Activated naive CD8-positive, alpha-beta T cell treated with anti-CD3 and anti-CD28 coated beads for 36 hours (primary cell): ENCODE data around the gene KCNH1. TPM values are rescaled to one million over a fixed set of nuclear protein-coding genes. Genes with fewer than 3 reads are reported as not detected.

ENCODE experiments used
- DNase-seq: peaks from one replicate; pipeline ENCODE4 v3.0.0; 2021
- H3K27ac Mint-ChIP-seq: one replicate; pipeline ENCODE4 v1.8.0; 2022; ENCODE audit warnings: mild to moderate bottlenecking, moderate library complexity, mixed read lengths
- H3K27me3 Mint-ChIP-seq: one replicate; pipeline ENCODE4 v1.8.0; 2022; ENCODE audit warnings: mild to moderate bottlenecking, mixed read lengths
- H3K36me3 Mint-ChIP-seq: one replicate; pipeline ENCODE4 v1.8.0; 2021; ENCODE audit warnings: mild to moderate bottlenecking, mixed read lengths
- H3K4me1 Mint-ChIP-seq: one replicate; pipeline ENCODE4 v1.8.0; 2021; ENCODE audit warnings: mixed read lengths
- H3K4me3 Mint-ChIP-seq: one replicate; pipeline ENCODE4 v1.8.0; 2022; ENCODE audit warnings: mild to moderate bottlenecking, moderate library complexity, mixed read lengths
- H3K9me3 Mint-ChIP-seq: one replicate; pipeline ENCODE4 v1.8.0; 2022; ENCODE audit warnings: mixed read lengths
- total RNA-seq, 2 experiments: library from RNA; stranded (reverse); gene quantifications; one replicate each; pipeline ENCODE4 v1.2.3, GENCODE V29; 2021

The KCNH1 gene
- total RNA-seq, 2 experiments from 2014 or later, result not detected

GRCh38 chr1:210935905-210936304, 198.0 kb downstream of the KCNH1 start:
- H3K27me3 Mint-ChIP-seq, result no peaks in the 10 kb centered on the region
- DNase-seq, result no peak
- H3K9me3 Mint-ChIP-seq, result no peaks in the 10 kb centered on the region
- no peaks in the 10 kb centered on the region for H3K36me3 Mint-ChIP-seq
- H3K4me1 Mint-ChIP-seq, result peaks cover 2% of the 10 kb centered on the region
- H3K27ac Mint-ChIP-seq, result no peak overlapping the region
- H3K4me3 Mint-ChIP-seq, result no peak overlapping the region

GRCh38 chr1:210932104-210932503, 201.8 kb downstream of the KCNH1 start:
- Mint-ChIP-seq H3K9me3 (peaks cover 7% of the 10 kb centered on the region), H3K36me3 (no peaks in the 10 kb centered on the region), H3K4me3 (no peak overlapping the region), H3K4me1 (no peaks in the 10 kb centered on the region), H3K27ac (no peak overlapping the region), H3K27me3 (peaks cover 4% of the 10 kb centered on the region)
- no peak for DNase-seq

- peaks cover 3% of the 10 kb centered on the region for H3K36me3 Mint-ChIP-seq
- H3K27me3 Mint-ChIP-seq, result peaks cover 10% of the 10 kb centered on the region
- no peaks in the 10 kb centered on the region for H3K4me1 Mint-ChIP-seq
- H3K27ac Mint-ChIP-seq, result no peak overlapping the region
- H3K9me3 Mint-ChIP-seq, result peaks cover 10% of the 10 kb centered on the region
- no peak overlapping the region for H3K4me3 Mint-ChIP-seq
- no peak for DNase-seq
Measured at GRCh38 chr1:210922666-210923065, 211.3 kb downstream of the KCNH1 start.

- H3K4me3 Mint-ChIP-seq, result no peak overlapping the region
- H3K36me3 Mint-ChIP-seq, result no peaks in the 10 kb centered on the region
- H3K27me3 Mint-ChIP-seq, result peaks cover 11% of the 10 kb centered on the region
- H3K27ac Mint-ChIP-seq, result no peak overlapping the region
- no peaks in the 10 kb centered on the region for H3K9me3 Mint-ChIP-seq
- no peaks in the 10 kb centered on the region for H3K4me1 Mint-ChIP-seq
- no peak for DNase-seq
Measured at GRCh38 chr1:210920716-210921694, 212.9 kb downstream of the KCNH1 start.

GRCh38 chr1:210920258-210920657, 213.7 kb downstream of the KCNH1 start:
- H3K36me3 Mint-ChIP-seq, result no peaks in the 10 kb centered on the region
- peaks cover 14% of the 10 kb centered on the region for H3K27me3 Mint-ChIP-seq
- no peaks in the 10 kb centered on the region for H3K9me3 Mint-ChIP-seq
- no peak overlapping the region for H3K27ac Mint-ChIP-seq
- no peak for DNase-seq
- H3K4me1 Mint-ChIP-seq, result no peaks in the 10 kb centered on the region
- no peak overlapping the region for H3K4me3 Mint-ChIP-seq

GRCh38 chr1:210918893-210919292, 215.1 kb downstream of the KCNH1 start:
- no peak for DNase-seq
- Mint-ChIP-seq H3K27me3 (peaks cover 19% of the 10 kb centered on the region), H3K4me3 (no peak overlapping the region), H3K27ac (no peak overlapping the region), H3K36me3 (no peaks in the 10 kb centered on the region), H3K9me3 (no peaks in the 10 kb centered on the region), H3K4me1 (no peaks in the 10 kb centered on the region)

- Mint-ChIP-seq H3K36me3 (no peaks in the 10 kb centered on the region), H3K9me3 (no peaks in the 10 kb centered on the region), H3K4me1 (no peaks in the 10 kb centered on the region), H3K4me3 (no peak overlapping the region), H3K27me3 (peaks cover 19% of the 10 kb centered on the region), H3K27ac (no peak overlapping the region)
- no peak for DNase-seq
Measured at GRCh38 chr1:210917560-210918169, 216.3 kb downstream of the KCNH1 start.

GRCh38 chr1:210916548-210916947, 217.4 kb downstream of the KCNH1 start:
- Mint-ChIP-seq H3K27ac (no peak overlapping the region), H3K4me1 (no peaks in the 10 kb centered on the region), H3K9me3 (no peaks in the 10 kb centered on the region), H3K36me3 (no peaks in the 10 kb centered on the region), H3K27me3 (peaks cover 19% of the 10 kb centered on the region), H3K4me3 (no peak overlapping the region)
- DNase-seq, result no peak

- no peaks in the 10 kb centered on the region for H3K36me3 Mint-ChIP-seq
- no peak for DNase-seq
- no peaks in the 10 kb centered on the region for H3K9me3 Mint-ChIP-seq
- peaks cover 19% of the 10 kb centered on the region for H3K27me3 Mint-ChIP-seq
- no peaks in the 10 kb centered on the region for H3K4me1 Mint-ChIP-seq
- H3K4me3 Mint-ChIP-seq, result no peak overlapping the region
- no peak overlapping the region for H3K27ac Mint-ChIP-seq
Measured at GRCh38 chr1:210915890-210916507, 217.9 kb downstream of the KCNH1 start.

- H3K27ac Mint-ChIP-seq, result no peak overlapping the region
- no peaks in the 10 kb centered on the region for H3K4me1 Mint-ChIP-seq
Measured at GRCh38 chr1:210912752-210913151, 221.2 kb downstream of the KCNH1 start.

GRCh38 chr1:210910020-210910575, 223.8 kb downstream of the KCNH1 start:
- Mint-ChIP-seq H3K27ac (no peak overlapping the region), H3K4me3 (no peak overlapping the region), H3K27me3 (peaks cover 21% of the 10 kb centered on the region), H3K4me1 (no peaks in the 10 kb centered on the region), H3K9me3 (no peaks in the 10 kb centered on the region), H3K36me3 (no peaks in the 10 kb centered on the region)
- no peak for DNase-seq

More at GRCh38 chr1:210912752-210913151, 221.2 kb downstream of the KCNH1 start:
- Mint-ChIP-seq H3K9me3 (no peaks in the 10 kb centered on the region), H3K4me3 (no peak overlapping the region), H3K36me3 (no peaks in the 10 kb centered on the region), H3K27me3 (peaks cover 19% of the 10 kb centered on the region)
- no peak for DNase-seq

- H3K4me3 Mint-ChIP-seq, result no peak overlapping the region
- H3K27ac Mint-ChIP-seq, result no peak overlapping the region
- no peaks in the 10 kb centered on the region for H3K4me1 Mint-ChIP-seq
- peaks cover 24% of the 10 kb centered on the region for H3K27me3 Mint-ChIP-seq
- H3K36me3 Mint-ChIP-seq, result no peaks in the 10 kb centered on the region
- H3K9me3 Mint-ChIP-seq, result no peaks in the 10 kb centered on the region
- no peak for DNase-seq
Measured at GRCh38 chr1:210908791-210909190, 225.2 kb downstream of the KCNH1 start.

GRCh38 chr1:210908257-210908656, 225.7 kb downstream of the KCNH1 start:
- H3K27ac Mint-ChIP-seq, result no peak overlapping the region
- H3K9me3 Mint-ChIP-seq, result no peaks in the 10 kb centered on the region
- peaks cover 24% of the 10 kb centered on the region for H3K27me3 Mint-ChIP-seq
- H3K4me1 Mint-ChIP-seq, result no peaks in the 10 kb centered on the region
- H3K4me3 Mint-ChIP-seq, result no peak overlapping the region
- DNase-seq, result no peak
- no peaks in the 10 kb centered on the region for H3K36me3 Mint-ChIP-seq

- Mint-ChIP-seq H3K4me1 (no peaks in the 10 kb centered on the region), H3K9me3 (no peaks in the 10 kb centered on the region), H3K36me3 (no peaks in the 10 kb centered on the region), H3K27ac (no peak overlapping the region), H3K27me3 (peaks cover 33% of the 10 kb centered on the region), H3K4me3 (no peak overlapping the region)
- DNase-seq, result no peak
Measured at GRCh38 chr1:210907251-210907805, 226.6 kb downstream of the KCNH1 start.
